OCI-LY1 (cell line): ENCODE data around the gene CDC27.

Experiments used
- EZH2 ChIP-seq: fragments of 200-600 bp; sonication (generic), shearing (Covaris generic); IDR thresholded peaks from 2 replicates; pipeline ENCODE4 v1.8.0; 2017; ENCODE audit warnings: borderline replicate concordance, mixed run types, mild to moderate bottlenecking, antibody characterized with exemption, low read length, moderate library complexity, mixed read lengths
- TF ChIP-seq, protein P1 (sequence below): fragments of 200-600 bp; sonication (generic), shearing (Covaris generic); IDR thresholded peaks from 2 replicates; pipeline ENCODE4 v1.5.1; 2017; ENCODE audit warnings: mild to moderate bottlenecking, antibody characterized with exemption, low read length, moderate library complexity, mixed read lengths

DNA sequence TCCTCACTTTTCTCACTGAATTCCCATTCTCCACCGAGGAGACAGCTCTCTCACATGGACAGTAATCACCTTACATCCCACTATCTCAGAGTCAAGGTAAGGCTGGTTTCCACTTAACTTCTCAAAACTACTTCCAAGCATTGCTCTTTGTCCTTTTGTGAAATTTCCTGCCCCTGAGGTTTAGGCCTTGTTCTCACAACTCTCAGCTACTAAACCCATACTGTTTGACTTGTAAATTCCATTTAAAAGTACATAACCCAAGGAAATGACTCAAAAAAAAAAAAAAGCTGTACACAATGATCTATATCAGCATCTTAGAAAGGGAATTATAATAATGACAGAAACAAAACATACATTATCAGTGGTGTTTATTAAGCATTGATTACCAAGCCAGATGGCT lies 8.8 kb downstream of the CDC27 start:
- no peak for TF ChIP-seq EZH2
- TF ChIP-seq, protein P1, sequence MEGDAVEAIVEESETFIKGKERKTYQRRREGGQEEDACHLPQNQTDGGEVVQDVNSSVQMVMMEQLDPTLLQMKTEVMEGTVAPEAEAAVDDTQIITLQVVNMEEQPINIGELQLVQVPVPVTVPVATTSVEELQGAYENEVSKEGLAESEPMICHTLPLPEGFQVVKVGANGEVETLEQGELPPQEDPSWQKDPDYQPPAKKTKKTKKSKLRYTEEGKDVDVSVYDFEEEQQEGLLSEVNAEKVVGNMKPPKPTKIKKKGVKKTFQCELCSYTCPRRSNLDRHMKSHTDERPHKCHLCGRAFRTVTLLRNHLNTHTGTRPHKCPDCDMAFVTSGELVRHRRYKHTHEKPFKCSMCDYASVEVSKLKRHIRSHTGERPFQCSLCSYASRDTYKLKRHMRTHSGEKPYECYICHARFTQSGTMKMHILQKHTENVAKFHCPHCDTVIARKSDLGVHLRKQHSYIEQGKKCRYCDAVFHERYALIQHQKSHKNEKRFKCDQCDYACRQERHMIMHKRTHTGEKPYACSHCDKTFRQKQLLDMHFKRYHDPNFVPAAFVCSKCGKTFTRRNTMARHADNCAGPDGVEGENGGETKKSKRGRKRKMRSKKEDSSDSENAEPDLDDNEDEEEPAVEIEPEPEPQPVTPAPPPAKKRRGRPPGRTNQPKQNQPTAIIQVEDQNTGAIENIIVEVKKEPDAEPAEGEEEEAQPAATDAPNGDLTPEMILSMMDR = no peak
